DOHH2 (cell line): ENCODE measurements around the gene CD1D.

Source experiments
- H3F3A ChIP-seq: fragments of 200-600 bp; sonication (generic), shearing (Covaris generic); 2 replicates; pipeline ENCODE4 v1.6.0; 2016; ENCODE audit warnings: antibody characterized with exemption, mild to moderate bottlenecking; ENCODE audit not compliant: control insufficient read depth, insufficient read depth
- H3K27ac ChIP-seq: fragments of 200-600 bp; sonication (generic); 2 replicates; pipeline ENCODE4 v1.5.1; 2014; ENCODE audit warnings: low read depth, mild to moderate bottlenecking, low read length, moderate library complexity
- H3K27me3 ChIP-seq: fragments of 200-600 bp; sonication (generic); 2 replicates; pipeline ENCODE4 v1.6.1; 2014; ENCODE audit warnings: mild to moderate bottlenecking, low read length, mixed read lengths; ENCODE audit not compliant: control insufficient read depth
- H3K36me3 ChIP-seq: fragments of 200-600 bp; sonication (generic); 2 replicates; pipeline ENCODE4 v1.6.1; 2014; ENCODE audit warnings: mild to moderate bottlenecking, low read length, moderate library complexity, mixed read lengths; ENCODE audit not compliant: control insufficient read depth
- H3K4me1 ChIP-seq: fragments of 200-600 bp; sonication (generic); 2 replicates; pipeline ENCODE4 v1.6.1; 2014; ENCODE audit warnings: mild to moderate bottlenecking, low read length, mixed read lengths; ENCODE audit not compliant: control insufficient read depth
- H3K4me2 ChIP-seq: fragments of 200-600 bp; sonication (generic); 2 replicates; pipeline ENCODE4 v1.6.0; 2014; ENCODE audit warnings: mild to moderate bottlenecking, low read length, moderate library complexity
- H3K4me3 ChIP-seq: fragments of 200-600 bp; sonication (generic); 2 replicates; pipeline ENCODE4 v1.5.1; 2014; ENCODE audit warnings: mild to moderate bottlenecking, low read length, mixed read lengths
- H3K79me2 ChIP-seq: fragments of 200-600 bp; sonication (generic); 2 replicates; pipeline ENCODE4 v1.6.1; 2014; ENCODE audit warnings: mild to moderate bottlenecking, low read length, mixed read lengths; ENCODE audit not compliant: control insufficient read depth
- H3K9me2 ChIP-seq: fragments of 200-600 bp; sonication (generic); replicated peaks from 2 replicates; pipeline ENCODE4 v1.6.1; 2014; ENCODE audit warnings: mild to moderate bottlenecking, low read length, mixed read lengths; ENCODE audit not compliant: control insufficient read depth
- H3K9me3 ChIP-seq: fragments of 200-600 bp; sonication (generic); 2 replicates; pipeline ENCODE4 v1.6.1; 2014; ENCODE audit warnings: antibody characterized with exemption, low read length, mixed read lengths; ENCODE audit not compliant: control insufficient read depth, insufficient read depth
- H4K20me1 ChIP-seq: fragments of 200-600 bp; sonication (generic); 2 replicates; pipeline ENCODE4 v1.6.0; 2014; ENCODE audit warnings: low read depth, mild to moderate bottlenecking, antibody characterized with exemption, low read length, moderate library complexity; ENCODE audit not compliant: control insufficient read depth, insufficient read depth
- CTCF ChIP-seq: fragments of 200-600 bp; sonication (generic); IDR thresholded peaks from one replicate; pipeline ENCODE4 v1.5.1; 2014; ENCODE audit warnings: antibody characterized with exemption, mild to moderate bottlenecking, low read depth, low read length; ENCODE audit not compliant: poor library complexity, severe bottlenecking
- EZH2phosphoT487 ChIP-seq: fragments of 200-600 bp; sonication (generic); IDR thresholded peaks from 2 replicates; pipeline ENCODE4 v1.6.1; 2017; ENCODE audit warnings: borderline replicate concordance, mild to moderate bottlenecking, antibody characterized with exemption, low read length, moderate library complexity, mixed read lengths

CD1D gene

GRCh38 chr1:158203693-158204457 lies 23.2 kb downstream of the CD1D start:
- Histone ChIP-seq H3K4me1 (peaks cover 5% of the 10 kb centered on the region; the same call in 1 of the 2 replicates), H3K9me2 (no peaks in the 10 kb centered on the region), H3K36me3 (no peaks in the 10 kb centered on the region), H3K4me2 (peak overlapping the region; percentile 28), H4K20me1 (no peaks in the 10 kb centered on the region), H3K79me2 (no peaks in the 10 kb centered on the region), H3K27me3 (peaks cover 26% of the 10 kb centered on the region), H3K27ac (no peak overlapping the region), H3K4me3 (0 out of 2 replicates have a peak overlapping the region, but pooled peaks have one; percentile 1), H3F3A (no peaks in the 10 kb centered on the region), H3K9me3 (no peaks in the 10 kb centered on the region)
- TF ChIP-seq CTCF (peak; percentile 89), EZH2phosphoT487 (no peak)

GRCh38 chr1:158204458-158204827 lies 23.7 kb downstream of the CD1D start:
- no peaks in the 10 kb centered on the region for H4K20me1 ChIP-seq
- no peaks in the 10 kb centered on the region for H3F3A ChIP-seq
- H3K36me3 ChIP-seq: no peaks in the 10 kb centered on the region
- H3K9me2 ChIP-seq: no peaks in the 10 kb centered on the region
- peaks cover 29% of the 10 kb centered on the region for H3K27me3 ChIP-seq
- H3K4me3 ChIP-seq: no peak overlapping the region
- no peak overlapping the region for H3K4me2 ChIP-seq
- no peak for TF ChIP-seq CTCF
- H3K9me3 ChIP-seq: no peaks in the 10 kb centered on the region
- no peak overlapping the region for H3K27ac ChIP-seq
- H3K4me1 ChIP-seq: peaks cover 5% of the 10 kb centered on the region; the same call in 1 of the 2 replicates
- H3K79me2 ChIP-seq: no peaks in the 10 kb centered on the region

GRCh38 chr1:158208586-158209116 lies 28.0 kb downstream of the CD1D start:
- Histone ChIP-seq H4K20me1 (no peaks in the 10 kb centered on the region), H3K9me3 (no peaks in the 10 kb centered on the region), H3K9me2 (no peaks in the 10 kb centered on the region), H3K4me2 (no peak overlapping the region), H3K4me1 (peaks cover 3% of the 10 kb centered on the region; the same call in 1 of the 2 replicates), H3K79me2 (no peaks in the 10 kb centered on the region), H3K27ac (no peak overlapping the region), H3K36me3 (no peaks in the 10 kb centered on the region), H3F3A (no peaks in the 10 kb centered on the region), H3K27me3 (peaks cover 22% of the 10 kb centered on the region), H3K4me3 (no peak overlapping the region)
- no peak for TF ChIP-seq CTCF
- no peak for TF ChIP-seq EZH2phosphoT487
